BLaER1 treated with 17β-estradiol and CSF1 and Interleukin-3, amounts not matched to agents 10 nM and 100 nM (cell line): ENCODE data around the gene RANBP9.

Experiments
- H3K27ac ChIP-seq, 11 experiments: shearing (Covaris generic); formaldehyde crosslinking; 2 replicates each; pipeline ENCODE4 v1.8.1; 2022
- H3K27me3 ChIP-seq, 11 experiments: shearing (Covaris generic); formaldehyde crosslinking; 2 replicates each; pipeline ENCODE4 v1.8.1; 2022
- H3K36me3 ChIP-seq, 11 experiments: shearing (Covaris generic); formaldehyde crosslinking; 2 replicates each; pipeline ENCODE4 v1.8.1; 2022
- H3K4me1 ChIP-seq, 10 experiments: shearing (Covaris generic); formaldehyde crosslinking; 2 replicates each; pipeline ENCODE4 v1.8.1; 2022
- H3K4me2 ChIP-seq, 11 experiments: shearing (Covaris generic); formaldehyde crosslinking; 2 replicates each; pipeline ENCODE4 v1.8.1; 2022
- H3K4me3 ChIP-seq, 10 experiments: shearing (Covaris generic); formaldehyde crosslinking; 2 replicates each; pipeline ENCODE4 v1.8.1; 2022
- H3K9ac ChIP-seq, 11 experiments: shearing (Covaris generic); formaldehyde crosslinking; 2 replicates each; pipeline ENCODE4 v1.8.1; 2022
- H3K9me3 ChIP-seq, 11 experiments: shearing (Covaris generic); formaldehyde crosslinking; replicated peaks in 1 of 11; 2 replicates each; pipeline ENCODE4 v1.8.1; 2022
- H4K20me1 ChIP-seq, 11 experiments: shearing (Covaris generic); formaldehyde crosslinking; 2 replicates each; pipeline ENCODE4 v1.8.1; 2022
- Cebpa-rat ChIP-seq, 11 experiments: shearing (Covaris generic); IDR thresholded peaks; 2 replicates each; pipeline ENCODE4 v1.8.1; 2022

RANBP9 gene

DNA sequence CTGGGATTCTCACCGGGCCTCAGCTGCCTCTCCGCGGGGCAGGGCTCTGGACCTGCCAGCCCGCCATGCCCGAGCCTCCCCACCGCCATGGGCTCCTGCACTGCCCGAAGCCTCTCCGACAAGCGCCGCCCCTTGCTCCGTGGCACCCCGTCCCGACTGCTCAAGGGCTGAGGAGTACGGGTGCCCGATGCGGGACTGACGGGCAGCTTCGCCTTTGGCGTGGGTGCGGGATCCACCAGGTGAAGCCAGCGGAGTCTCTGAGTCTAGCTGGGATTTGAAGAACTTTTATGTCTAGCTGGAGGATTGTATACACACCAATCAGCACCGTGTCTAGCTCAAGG, 5.3 kb upstream of the RANBP9 start:
- Histone ChIP-seq H3K9me3 (peaks cover 36 to 51% (median 43%) of the 10 kb centered on the region in 11 experiments), H3K27ac (peak overlapping the region in 3 of 11 experiments; percentile 10 to 31 (median 23); a peak in 3 of 22 replicates), H3K9ac (no peak overlapping the region), H3K36me3 (peaks cover 0 to 6% (median 0%) of the 10 kb centered on the region in 11 experiments; a peak in 2 of 22 replicates), H3K4me1 (peaks cover 24 to 36% (median 32%) of the 10 kb centered on the region in 10 experiments), H4K20me1 (no peaks in the 10 kb centered on the region), H3K4me3 (peak overlapping the region in 2 of 10 experiments; percentile 16 to 21; a peak in 4 of 20 replicates), H3K27me3 (no peaks in the 10 kb centered on the region), H3K4me2 (no peak overlapping the region)
- TF ChIP-seq Cebpa-rat (IDR thresholded peaks at IDR 0.05), result no peak

GRCh38 chr6:13716225-13716954, 4.8 kb upstream of the RANBP9 start:
- Histone ChIP-seq H3K4me3 (peak overlapping the region in 2 of 10 experiments; percentile 16 to 21; a peak in 3 of 20 replicates), H3K9ac (no peak overlapping the region), H3K4me1 (peaks cover 24 to 36% (median 32%) of the 10 kb centered on the region in 10 experiments), H3K27me3 (no peaks in the 10 kb centered on the region), H3K27ac (peak overlapping the region in 9 of 11 experiments; percentile 7 to 98 (median 39); a peak in 9 of 22 replicates), H3K9me3 (peaks cover 36 to 51% (median 43%) of the 10 kb centered on the region in 11 experiments), H3K4me2 (no peak overlapping the region), H3K36me3 (peaks cover 0 to 6% (median 0%) of the 10 kb centered on the region in 11 experiments; a peak in 2 of 22 replicates), H4K20me1 (no peaks in the 10 kb centered on the region; a peak in 1 of 22 replicates)
- TF ChIP-seq Cebpa-rat (IDR thresholded peaks at IDR 0.05), result no peak

DNA sequence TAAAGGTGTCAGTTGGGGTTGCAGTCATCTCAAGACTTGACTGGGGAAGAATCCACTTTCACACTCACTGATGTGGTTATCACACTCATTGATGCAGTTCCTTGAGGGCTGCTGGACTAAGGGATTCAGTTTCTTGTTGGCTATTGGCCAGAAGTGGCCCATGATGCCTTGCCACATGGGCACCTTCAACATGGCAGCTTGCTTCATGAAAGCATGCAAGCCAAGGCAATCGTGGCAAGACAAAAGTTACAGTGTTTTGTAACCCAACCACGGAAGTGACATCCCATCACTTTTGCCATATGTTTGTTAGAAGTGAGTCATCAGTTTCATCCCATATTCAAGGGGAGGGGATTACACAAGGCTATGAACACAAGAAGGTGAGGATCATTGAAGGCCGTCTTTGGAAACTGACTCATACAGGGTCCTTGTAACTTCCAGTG, 3.8 kb upstream of the RANBP9 start:
- H3K9me3 ChIP-seq, result peaks cover 36 to 51% (median 43%) of the 10 kb centered on the region in 11 experiments
- peaks cover 0 to 6% (median 0%) of the 10 kb centered on the region in 11 experiments; a peak in 2 of 22 replicates for H3K36me3 ChIP-seq
- H3K4me2 ChIP-seq, result peak overlapping the region in 8 of 11 experiments; percentile 3 to 85 (median 20); a peak in 11 of 22 replicates
- H3K27me3 ChIP-seq, result no peaks in the 10 kb centered on the region
- peaks cover 24 to 36% (median 32%) of the 10 kb centered on the region in 10 experiments for H3K4me1 ChIP-seq
- H4K20me1 ChIP-seq, result peaks cover 0 to 5% (median 5%) of the 10 kb centered on the region in 11 experiments; a peak in 18 of 22 replicates
- H3K4me3 ChIP-seq, result no peak overlapping the region
- TF ChIP-seq Cebpa-rat (IDR thresholded peaks at IDR 0.05), result peak in 8 of 11 experiments; percentile 41 to 77 (median 54); a peak in 11 of 22 replicates
- H3K27ac ChIP-seq, result peak overlapping the region in 9 of 11 experiments; percentile 12 to 98 (median 37); a peak in 14 of 22 replicates
- H3K9ac ChIP-seq, result no peak overlapping the region

DNA sequence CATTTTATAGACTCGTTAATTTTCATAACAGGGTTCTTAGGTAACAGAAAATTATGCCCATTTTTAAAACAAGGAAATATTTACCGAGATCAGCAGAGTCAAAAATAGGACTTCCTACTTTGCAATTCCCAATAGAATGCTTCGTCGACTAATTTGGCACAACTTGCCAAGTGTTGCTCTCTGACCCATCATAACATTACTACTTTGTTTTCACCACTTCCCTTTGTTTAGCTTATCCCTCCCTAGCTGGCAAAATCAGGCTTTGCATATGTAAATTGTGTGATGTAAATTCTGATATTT, 914 bp upstream of the RANBP9 start:
- no peak for TF ChIP-seq Cebpa-rat (IDR thresholded peaks at IDR 0.05)
- Histone ChIP-seq H3K4me3 (peak overlapping the region; percentile 86 to 98 (median 94)), H3K4me1 (peaks cover 29 to 44% (median 41%) of the 10 kb centered on the region in 10 experiments), H3K27ac (peak overlapping the region; percentile 89 to 99 (median 98)), H3K4me2 (peak overlapping the region; percentile 73 to 85 (median 83)), H3K9me3 (peaks cover 20 to 28% (median 26%) of the 10 kb centered on the region in 11 experiments), H3K36me3 (peaks cover 0 to 6% (median 0%) of the 10 kb centered on the region in 11 experiments; a peak in 3 of 22 replicates), H3K27me3 (no peaks in the 10 kb centered on the region), H3K9ac (peak overlapping the region; percentile 89 to 99 (median 97)), H4K20me1 (peaks cover 25 to 35% (median 34%) of the 10 kb centered on the region in 11 experiments; a peak in 20 of 22 replicates)

- H3K4me2 ChIP-seq, result peak overlapping the region in 3 of 11 experiments; percentile 25 to 78 (median 74); a peak in 2 of 22 replicates
- H3K9ac ChIP-seq, result peak overlapping the region; percentile 89 to 99 (median 97)
Observed at GRCh38 chr6:13711324-13711732, 307 bp downstream of the RANBP9 start.

GRCh38 chr6:13710552-13711323, 897 bp downstream of the RANBP9 start:
- peaks cover 35 to 53% (median 52%) of the 10 kb centered on the region in 11 experiments; a peak in 20 of 22 replicates for H4K20me1 ChIP-seq
- peaks cover 8 to 20% (median 15%) of the 10 kb centered on the region in 11 experiments; a peak in 21 of 22 replicates for H3K36me3 ChIP-seq
- H3K4me1 ChIP-seq, result peaks cover 28 to 50% (median 40%) of the 10 kb centered on the region in 10 experiments
- peak overlapping the region; percentile 89 to 99 (median 97) for H3K9ac ChIP-seq
- H3K4me2 ChIP-seq, result peak overlapping the region; percentile 80 to 97 (median 89)
- peak overlapping the region; percentile 86 to 98 (median 94) for H3K4me3 ChIP-seq
- TF ChIP-seq Cebpa-rat (IDR thresholded peaks at IDR 0.05), result no peak
- peak overlapping the region; percentile 89 to 99 (median 98) for H3K27ac ChIP-seq
- peaks cover 1 to 24% (median 18%) of the 10 kb centered on the region in 11 experiments; a peak in 19 of 22 replicates for H3K9me3 ChIP-seq
- no peaks in the 10 kb centered on the region for H3K27me3 ChIP-seq

More at GRCh38 chr6:13711324-13711732, 307 bp downstream of the RANBP9 start:
- Histone ChIP-seq H3K27ac (peak overlapping the region; percentile 89 to 99 (median 98)), H3K4me1 (peaks cover 29 to 48% (median 42%) of the 10 kb centered on the region in 10 experiments), H3K9me3 (peaks cover 7 to 24% (median 21%) of the 10 kb centered on the region in 11 experiments), H3K4me3 (peak overlapping the region; percentile 86 to 98 (median 94)), H3K27me3 (no peaks in the 10 kb centered on the region), H4K20me1 (peaks cover 30 to 47% (median 46%) of the 10 kb centered on the region in 11 experiments; a peak in 20 of 22 replicates), H3K36me3 (peaks cover 2 to 14% (median 10%) of the 10 kb centered on the region in 11 experiments; a peak in 20 of 22 replicates)
- TF ChIP-seq Cebpa-rat (IDR thresholded peaks at IDR 0.05), result no peak

DNA sequence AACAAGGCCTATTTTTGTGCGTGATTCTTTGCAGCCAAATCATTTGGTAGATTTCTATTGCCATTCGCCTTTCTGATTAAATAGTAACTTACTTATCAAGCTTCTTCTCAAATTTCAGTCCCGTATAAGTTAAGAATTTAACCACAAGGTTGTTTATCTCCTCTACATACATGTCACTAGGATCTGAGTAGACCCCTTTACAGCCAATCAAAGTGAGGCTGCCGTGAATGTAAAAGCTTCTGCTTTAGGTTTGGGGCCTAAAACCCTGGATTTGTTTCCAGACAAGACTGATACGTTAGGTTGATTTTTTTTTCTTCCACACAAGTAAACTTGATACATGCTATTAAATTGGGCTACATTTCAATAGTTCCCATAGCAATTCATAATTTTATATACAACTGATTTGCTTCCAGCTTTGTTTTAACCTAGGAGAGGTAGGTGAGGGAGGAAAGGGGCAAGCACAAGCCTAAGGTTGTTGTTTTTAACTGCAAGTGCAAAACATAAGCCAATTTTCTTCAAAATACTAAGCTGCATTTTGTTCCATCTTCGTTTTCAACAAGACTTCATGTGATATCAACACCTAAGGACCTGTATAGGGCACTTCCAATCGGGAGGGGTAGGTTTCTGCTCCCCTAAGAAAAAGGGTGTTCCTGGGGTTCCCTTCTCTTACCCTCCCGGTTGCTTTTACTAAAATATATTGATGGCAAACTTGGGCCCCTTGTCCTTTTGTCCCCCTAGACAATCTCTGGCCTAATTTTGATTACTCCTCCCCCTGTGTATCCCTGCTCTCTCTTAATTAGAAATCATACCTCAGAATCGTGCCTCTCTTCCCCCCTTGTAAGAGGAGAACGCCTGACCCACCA, 1.7 kb downstream of the RANBP9 start:
- Histone ChIP-seq H3K27ac (peak overlapping the region; percentile 89 to 99 (median 98)), H3K27me3 (no peaks in the 10 kb centered on the region), H3K9ac (peak overlapping the region; percentile 89 to 99 (median 97)), H3K4me2 (peak overlapping the region; percentile 80 to 97 (median 89)), H3K9me3 (peaks cover 0 to 19% (median 10%) of the 10 kb centered on the region in 11 experiments; a peak in 12 of 22 replicates), H3K36me3 (peaks cover 10 to 28% (median 23%) of the 10 kb centered on the region in 11 experiments), H3K4me3 (peak overlapping the region; percentile 86 to 98 (median 94)), H4K20me1 (peaks cover 43 to 61% (median 60%) of the 10 kb centered on the region in 11 experiments; a peak in 21 of 22 replicates), H3K4me1 (peaks cover 20 to 50% (median 34%) of the 10 kb centered on the region in 10 experiments)
- TF ChIP-seq Cebpa-rat (IDR thresholded peaks at IDR 0.05), result no peak
